SK-N-SH treated with all-trans-retinoic acid at 6 μM for 48 hours (cell line): ENCODE results near the gene TMEM212.

Experiments
- ARNTL ChIP-seq: fragments of 450-650 bp; formaldehyde crosslinking; IDR thresholded peaks from 2 replicates; pipeline ENCODE4 v1.5.0; 2020; ENCODE audit warnings: low read depth, mild to moderate bottlenecking, moderate library complexity, borderline replicate concordance
- CREB5 ChIP-seq: fragments of 250-450 bp; sonication (Bioruptor Pico); IDR thresholded peaks from 2 replicates; pipeline ENCODE4 v1.5.1; 2020; ENCODE audit warnings: low read depth, mild to moderate bottlenecking, moderate library complexity
- CSDC2 ChIP-seq: fragments of 250-450 bp; sonication (Bioruptor Pico); IDR thresholded peaks from 2 replicates; pipeline ENCODE4 v1.5.0; 2020; ENCODE audit warnings: mild to moderate bottlenecking, moderate library complexity
- CSRNP3 ChIP-seq: fragments of 250-450 bp; sonication (Bioruptor Pico); IDR thresholded peaks from 2 replicates; pipeline ENCODE4 v1.5.1; 2021; ENCODE audit warnings: mild to moderate bottlenecking, moderate library complexity
- GLIS3 ChIP-seq: fragments of 250-450 bp; sonication (Bioruptor Pico); IDR thresholded peaks from 2 replicates; pipeline ENCODE4 v1.5.0; 2020; ENCODE audit warnings: mild to moderate bottlenecking, moderate library complexity
- PPARA ChIP-seq: fragments of 250-450 bp; sonication (Bioruptor Pico); IDR thresholded peaks from 2 replicates; pipeline ENCODE4 v1.5.0; 2020; ENCODE audit warnings: mild to moderate bottlenecking, borderline replicate concordance
- RARB ChIP-seq: fragments of 250-450 bp; sonication (Bioruptor Pico); IDR thresholded peaks from 2 replicates; pipeline ENCODE4 v1.8.0; 2021; ENCODE audit warnings: mild to moderate bottlenecking, moderate library complexity
- TOX ChIP-seq: fragments of 250-450 bp; sonication (Bioruptor Pico); IDR thresholded peaks from 2 replicates; pipeline ENCODE4 v1.8.0; 2021; ENCODE audit warnings: mild to moderate bottlenecking, moderate library complexity, borderline replicate concordance
- ZFP3 ChIP-seq: fragments of 250-450 bp; sonication (Bioruptor Pico); IDR thresholded peaks from 2 replicates; pipeline ENCODE4 v1.5.0; 2020; ENCODE audit warnings: mild to moderate bottlenecking, moderate library complexity
- ZNF565 ChIP-seq: fragments of 450-650 bp; formaldehyde crosslinking; conservative IDR thresholded peaks from 2 replicates; pipeline ENCODE4 v1.5.0; 2020; ENCODE audit warnings: low read depth, mild to moderate bottlenecking, moderate library complexity
- ZNF70 ChIP-seq: fragments of 450-650 bp; formaldehyde crosslinking; IDR thresholded peaks from 2 replicates; pipeline ENCODE4 v1.5.0; 2020; ENCODE audit warnings: mild to moderate bottlenecking, moderate library complexity

GRCh38 chr3:171883257-171883892, 40.2 kb downstream of the TMEM212 start:
- TF ChIP-seq RARB (CRISPR knock-in tag), result no peak
- no peak for TF ChIP-seq CREB5 (CRISPR knock-in tag)
- no peak for TF ChIP-seq TOX (CRISPR knock-in tag)
- TF ChIP-seq ZFP3 (CRISPR knock-in tag), result no peak
- no peak for TF ChIP-seq ZNF70 (CRISPR knock-in tag)
- TF ChIP-seq GLIS3 (CRISPR knock-in tag), result no peak
- TF ChIP-seq CSRNP3, result no peak
- no peak for TF ChIP-seq ZNF565 (CRISPR knock-in tag)
- no peak for TF ChIP-seq PPARA
- no peak for TF ChIP-seq CSDC2
- no peak for TF ChIP-seq ARNTL (CRISPR knock-in tag)
